Glomerular endothelial cell (primary cell): ENCODE measurements around the gene PCDH15. TPM values are rescaled to one million over a fixed set of nuclear protein-coding genes. Genes with fewer than 3 reads are reported as not detected.
"Not testable (repeated sequence)": the region's sequence is repeated elsewhere in the genome, so short reads cannot be mapped to it uniquely, and the experiment has no call there.

Experiments used
- DNase-seq: peaks from one replicate; pipeline ENCODE4 v3.0.0-alpha.2; 2011; ENCODE audit warnings: low read depth, low spot score; ENCODE audit errors: extremely low read depth
- total RNA-seq: library from RNA; depleted of rRNA; stranded (reverse); fragments of >200 nt; gene quantifications from 2 replicates; pipeline ENCODE4 v1.2.3, GENCODE V29; 2015

The PCDH15 gene
- total RNA-seq, 1 donor from 2014 or later, result not detected

DNA sequence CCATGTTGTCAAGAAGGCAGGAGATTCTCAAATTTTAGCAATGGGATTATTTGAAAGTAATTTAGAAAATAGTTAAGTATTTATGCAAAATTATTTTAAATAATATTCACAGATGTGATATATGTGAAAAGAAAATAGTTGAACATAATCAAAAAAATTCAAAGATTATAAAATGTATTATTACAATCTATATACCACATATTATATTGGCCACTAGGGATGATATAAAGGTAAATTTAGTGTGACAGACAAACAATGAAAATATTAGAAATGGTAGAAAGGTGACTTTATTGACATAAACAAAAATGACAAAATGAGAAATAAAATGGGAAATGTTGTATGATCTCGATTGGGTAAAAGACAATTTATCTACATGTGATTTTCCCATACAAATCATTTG, 385.5 kb downstream of the PCDH15 start:
- DNase-seq, result no peak

DNA sequence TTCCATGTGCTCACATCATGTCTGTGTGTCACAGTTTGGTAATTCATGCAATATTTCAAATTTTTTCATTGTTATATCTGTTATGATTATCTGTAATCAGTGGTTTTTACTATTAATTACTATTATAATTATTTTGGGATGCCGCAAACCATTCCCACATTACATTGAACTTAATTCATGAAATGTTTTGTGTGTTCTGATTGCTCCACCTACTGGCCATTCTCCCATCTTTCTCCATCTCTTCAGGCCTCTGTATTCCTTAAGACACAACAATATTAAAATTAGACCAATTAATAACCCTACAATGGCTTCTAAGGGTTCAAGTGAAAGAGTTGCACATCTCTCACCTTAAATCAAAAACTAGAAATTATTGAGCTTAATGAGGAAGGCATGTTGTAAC, 398.5 kb downstream of the PCDH15 start:
- DNase-seq, result peak; percentile 47

DNA sequence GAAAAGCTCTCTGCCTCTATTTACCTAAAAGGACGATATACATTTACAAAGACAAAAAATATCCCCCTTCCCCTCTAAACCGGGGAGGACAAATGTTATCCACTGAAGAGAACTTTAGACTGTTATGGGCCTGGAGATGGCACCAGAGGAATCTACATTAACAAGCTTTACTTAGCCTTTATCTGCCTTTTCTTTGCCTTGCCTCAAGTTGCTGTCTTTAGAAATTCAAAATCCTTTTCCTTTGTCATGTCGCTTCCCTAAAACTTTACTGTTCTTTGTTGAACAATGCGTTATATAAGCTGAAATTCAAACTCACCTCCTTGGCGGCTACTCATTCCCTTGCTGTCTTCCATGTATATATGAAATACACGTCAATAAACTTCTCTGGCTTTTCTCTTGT, 405.0 kb downstream of the PCDH15 start:
- no peak for DNase-seq

DNA sequence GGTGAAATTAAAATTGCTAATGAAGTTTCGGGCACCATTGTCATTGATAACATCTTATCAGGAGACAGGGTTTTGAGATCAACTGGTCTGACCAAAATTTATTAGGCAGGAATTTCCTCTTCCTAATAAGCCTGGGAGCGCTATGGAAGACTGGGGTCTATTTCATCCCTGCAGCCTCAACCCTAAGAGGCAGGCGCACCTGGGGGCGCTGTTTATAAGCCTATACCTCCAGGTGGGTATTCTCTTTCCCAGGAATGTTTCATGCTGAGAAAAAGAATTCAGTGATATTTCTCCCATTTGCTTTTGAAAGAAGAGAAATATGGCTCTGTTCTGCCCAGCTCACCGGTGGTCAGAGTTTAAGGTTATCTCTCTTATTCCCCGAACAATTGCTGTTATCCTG, 406.4 kb downstream of the PCDH15 start:
- not testable (repeated sequence) for DNase-seq

DNA sequence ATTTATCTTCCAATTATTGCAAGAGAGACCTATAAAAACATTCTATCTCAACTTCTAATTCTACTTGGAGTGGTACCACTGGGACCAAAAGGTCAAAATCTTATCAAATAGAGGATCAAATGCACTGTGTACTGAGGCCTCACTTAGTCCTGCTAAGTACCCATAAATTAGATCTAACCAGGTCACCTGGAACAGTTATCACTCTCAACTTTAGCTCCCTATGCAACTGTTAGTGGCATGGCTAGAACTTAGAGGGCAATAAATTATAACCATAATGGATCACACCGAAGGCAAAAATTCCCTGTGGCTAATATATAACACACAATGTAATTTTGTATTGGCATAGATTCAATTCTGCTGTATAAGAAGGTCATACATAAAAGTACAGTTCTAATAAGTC, 428.9 kb downstream of the PCDH15 start:
- no peak for DNase-seq

DNA sequence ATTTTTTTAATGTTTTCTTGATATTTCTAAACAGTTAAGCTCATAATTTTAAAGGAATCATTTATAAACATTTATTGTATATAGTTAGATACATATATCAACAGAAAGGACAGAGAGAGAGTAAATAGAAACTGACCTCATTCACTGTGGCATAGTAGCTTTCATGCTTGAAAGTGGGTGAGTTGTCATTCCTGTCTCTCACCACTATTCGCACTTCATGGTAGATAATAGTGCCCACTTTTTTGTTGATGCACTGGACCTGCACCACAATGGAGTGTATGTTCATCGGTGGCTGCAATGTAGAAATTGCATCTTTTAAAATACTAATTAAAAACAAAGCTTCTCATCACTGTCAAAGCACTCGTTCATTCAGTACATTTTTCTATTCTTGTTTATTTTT, 432.0 kb downstream of the PCDH15 start:
- no peak for DNase-seq

DNA sequence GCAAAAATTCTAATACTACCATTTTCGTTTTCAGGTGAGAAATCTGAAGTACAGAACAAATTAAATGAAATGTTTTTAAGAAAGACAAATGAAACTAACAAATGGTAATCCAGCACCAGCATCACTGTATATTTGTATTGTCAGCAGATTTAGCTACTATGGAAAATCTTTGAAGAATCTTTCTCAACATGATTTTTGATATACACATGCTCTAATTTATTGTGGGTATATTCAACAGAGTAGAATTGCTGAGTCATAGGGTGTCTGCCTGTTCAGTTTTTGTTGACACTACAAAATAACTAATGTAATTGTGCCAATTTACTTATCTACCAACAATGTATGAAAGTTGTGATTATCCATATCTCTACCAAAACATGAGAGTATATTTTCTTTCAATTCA, 437.6 kb downstream of the PCDH15 start:
- DNase-seq, result no peak

DNA sequence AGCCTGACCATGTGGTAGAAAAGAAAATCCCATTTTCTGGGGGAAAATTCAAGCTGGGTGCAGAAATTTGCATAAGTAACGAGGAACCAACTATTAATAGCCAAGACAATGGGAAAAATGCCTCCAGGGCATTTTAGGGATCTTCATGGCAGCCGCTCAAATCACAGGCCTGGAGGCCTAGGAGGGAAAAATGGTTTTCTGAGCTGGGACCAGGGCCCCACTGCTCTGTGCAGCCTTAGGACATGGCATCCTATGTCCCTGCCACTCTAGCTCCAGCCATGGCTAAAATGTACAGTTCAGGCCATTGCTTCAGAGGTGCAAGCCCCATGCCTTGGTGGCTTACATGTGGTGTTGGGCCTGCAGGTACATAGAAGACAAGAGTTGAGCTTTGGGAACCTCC, 459.0 kb downstream of the PCDH15 start:
- no peak for DNase-seq

DNA sequence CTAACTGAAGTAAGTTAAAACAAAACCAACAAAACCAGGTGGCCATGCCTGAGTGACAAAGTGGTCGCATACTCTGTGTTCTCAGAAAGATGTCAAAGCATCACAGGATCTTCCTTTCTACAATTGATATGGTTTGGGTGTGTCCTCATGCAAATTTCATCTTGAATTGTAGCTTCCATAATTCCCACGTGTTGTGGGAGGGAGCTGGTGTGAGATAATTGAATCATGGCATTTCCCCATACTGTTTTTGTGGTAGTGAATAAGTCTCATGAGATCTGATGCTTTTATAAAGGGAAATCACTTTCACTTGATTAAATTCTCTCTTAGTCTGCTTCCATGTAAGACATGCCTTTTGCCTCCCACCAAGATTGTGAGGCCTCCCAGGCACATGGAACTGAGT, 465.7 kb downstream of the PCDH15 start:
- DNase-seq, result no peak

DNA sequence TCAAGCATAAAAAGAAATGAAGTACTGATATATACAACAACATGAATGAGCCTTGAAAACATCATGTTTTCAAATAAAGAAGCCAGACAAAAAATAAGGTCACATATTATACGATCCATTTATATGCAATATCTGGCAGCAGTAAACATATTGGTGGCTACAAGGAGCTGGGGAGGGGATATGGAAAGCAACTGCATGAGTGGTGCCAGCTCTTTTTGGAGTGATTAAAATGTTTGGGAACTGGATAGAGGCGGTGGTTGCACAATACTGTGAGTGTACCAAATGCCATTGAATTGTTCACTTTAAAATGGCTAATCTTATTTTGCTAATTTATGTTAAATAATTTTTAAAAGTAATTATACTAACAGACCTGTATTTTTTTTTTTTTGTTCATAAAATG, 481.7 kb downstream of the PCDH15 start:
- no peak for DNase-seq

DNA sequence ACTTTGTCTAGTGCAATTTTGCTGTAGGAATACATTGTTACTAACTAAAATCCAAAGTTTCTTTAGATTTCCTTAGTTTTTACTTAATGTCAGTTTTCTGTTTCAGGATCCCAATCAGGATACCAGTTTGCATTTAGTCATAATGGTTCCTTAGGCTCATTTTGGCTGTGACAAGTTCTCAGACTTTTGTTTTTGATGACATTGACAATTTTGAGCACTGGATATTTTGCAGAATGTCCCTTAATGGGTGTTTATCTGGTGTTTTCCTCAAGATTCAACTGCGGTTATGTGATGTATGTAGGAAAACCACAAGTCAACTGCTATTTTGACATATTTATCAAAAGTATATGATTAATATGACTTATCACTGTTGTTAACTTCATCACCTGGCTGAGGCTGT, 482.6 kb downstream of the PCDH15 start:
- DNase-seq, result no peak

DNA sequence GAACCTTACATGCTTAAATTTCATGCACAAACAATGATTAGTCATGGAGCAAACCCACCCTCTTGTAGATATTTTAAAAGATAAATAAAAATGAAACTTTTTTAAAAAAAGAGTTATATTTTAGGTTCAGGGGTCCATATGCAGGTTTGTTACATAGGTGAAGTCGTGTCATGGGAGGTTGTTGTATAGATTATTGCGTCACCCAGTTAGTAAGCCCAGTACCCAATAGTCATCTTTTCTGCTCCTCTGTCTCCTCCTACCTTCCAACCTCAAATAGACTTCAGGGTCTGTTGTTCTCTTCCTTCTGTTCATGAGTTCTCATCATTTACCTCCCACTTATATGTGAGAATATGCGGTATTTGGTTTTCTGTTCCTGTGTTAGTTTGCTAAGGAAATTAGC, 486.6 kb downstream of the PCDH15 start:
- DNase-seq, result no peak

DNA sequence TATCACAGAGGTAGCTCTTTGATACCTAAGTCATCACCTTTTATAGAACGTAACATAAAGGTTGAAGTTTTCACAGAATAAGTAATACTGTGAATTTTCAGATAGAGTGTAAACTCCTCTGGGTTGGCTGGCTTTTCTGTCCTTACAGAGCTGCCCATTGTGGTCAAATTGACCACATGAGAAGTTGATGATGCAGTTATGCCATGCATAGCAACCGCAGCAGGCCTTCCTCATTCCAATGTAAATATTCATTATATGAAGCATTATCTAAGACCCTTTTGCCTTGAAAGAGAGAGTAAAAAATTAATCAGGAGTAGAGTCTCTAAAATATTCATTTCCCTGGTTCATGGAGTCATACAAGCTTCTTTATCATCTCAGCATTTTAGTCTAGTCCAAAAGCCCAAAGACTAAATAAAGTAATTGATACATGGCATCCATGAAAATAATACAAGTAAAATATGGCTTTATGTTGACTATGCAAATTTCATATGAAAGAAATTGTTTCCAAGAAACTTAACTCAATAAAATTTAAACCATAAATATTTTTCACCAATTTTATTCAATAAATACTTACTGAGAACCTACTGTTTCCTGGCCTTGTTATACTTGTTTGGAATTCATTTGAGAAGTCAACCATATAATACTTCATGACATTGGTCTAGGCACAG, 516.4 kb downstream of the PCDH15 start:
- no peak for DNase-seq

DNA sequence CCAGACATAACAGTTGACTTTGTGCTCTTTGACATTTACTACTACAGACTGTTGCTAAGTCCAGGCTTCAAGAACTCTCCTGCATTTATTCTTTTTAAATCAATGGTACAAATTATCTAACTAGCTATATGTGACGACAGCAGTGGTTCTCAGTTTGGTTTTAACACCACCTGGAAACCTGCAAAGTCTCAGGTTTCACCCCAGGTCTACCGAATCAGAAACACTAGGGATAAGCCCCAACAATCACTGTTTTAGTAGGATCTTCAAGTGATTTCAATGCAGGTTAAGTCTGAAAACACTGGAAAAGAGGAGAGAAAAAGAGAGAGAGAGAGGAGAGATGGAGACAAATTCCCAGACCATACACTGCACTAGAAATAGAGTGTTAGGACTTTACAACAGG, 519.0 kb downstream of the PCDH15 start:
- no peak for DNase-seq

DNA sequence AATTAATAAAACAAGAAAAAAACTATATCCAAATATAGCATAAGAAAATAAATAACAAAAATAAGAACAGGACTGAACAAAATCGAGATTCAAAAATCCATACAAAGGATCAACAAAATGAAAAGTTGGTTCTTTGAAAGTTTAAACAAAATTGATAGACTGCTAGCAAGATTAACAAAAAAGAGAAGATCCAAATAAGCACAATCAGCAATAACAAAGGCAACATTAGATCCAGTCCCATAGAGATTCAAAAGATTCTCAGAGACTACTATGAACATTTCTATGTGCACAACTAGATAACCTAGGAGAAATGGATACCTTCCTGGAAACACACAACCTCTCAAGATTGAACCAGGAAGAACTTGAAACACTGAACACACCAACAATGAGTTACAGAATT, 534.6 kb downstream of the PCDH15 start:
- DNase-seq, result no peak

DNA sequence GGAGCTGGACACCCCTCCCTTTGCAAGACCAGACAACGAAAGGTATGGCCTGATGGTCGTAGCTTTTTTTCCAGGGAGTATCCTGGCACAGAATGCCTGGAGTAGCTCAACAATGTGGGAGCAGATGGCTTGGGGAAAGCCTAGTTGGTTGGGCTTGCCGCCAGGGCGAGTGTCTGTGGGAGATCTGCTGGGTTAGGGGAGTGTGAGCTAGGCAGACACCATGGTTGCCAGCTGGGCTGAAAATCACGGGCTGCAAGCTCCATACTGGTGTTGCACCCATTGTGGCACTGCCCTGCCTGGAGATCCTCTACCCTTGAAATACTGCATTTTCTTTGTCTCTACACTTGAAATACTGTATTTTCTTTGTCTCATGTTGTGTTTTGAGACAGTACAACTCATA, 538.3 kb downstream of the PCDH15 start:
- DNase-seq, result no peak

DNA sequence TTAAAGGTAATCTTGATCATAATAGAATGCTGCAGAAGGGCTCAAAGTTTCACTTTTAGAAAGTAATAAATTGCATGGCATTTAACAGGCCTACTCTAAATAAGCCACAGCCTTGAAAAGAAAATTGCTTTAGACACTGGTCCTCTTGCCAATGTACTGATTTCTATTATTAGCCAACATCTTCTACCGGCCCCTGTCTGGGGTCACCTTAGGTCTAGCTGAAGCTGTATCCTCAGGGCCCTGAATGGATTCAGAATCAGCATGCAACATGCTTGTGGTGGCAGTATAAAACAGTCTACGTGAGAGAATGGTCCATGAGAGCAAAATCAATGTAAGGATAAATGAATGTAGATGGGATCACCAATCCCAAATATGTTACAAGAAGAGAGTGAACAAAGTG, 541.9 kb downstream of the PCDH15 start:
- DNase-seq, result no peak

DNA sequence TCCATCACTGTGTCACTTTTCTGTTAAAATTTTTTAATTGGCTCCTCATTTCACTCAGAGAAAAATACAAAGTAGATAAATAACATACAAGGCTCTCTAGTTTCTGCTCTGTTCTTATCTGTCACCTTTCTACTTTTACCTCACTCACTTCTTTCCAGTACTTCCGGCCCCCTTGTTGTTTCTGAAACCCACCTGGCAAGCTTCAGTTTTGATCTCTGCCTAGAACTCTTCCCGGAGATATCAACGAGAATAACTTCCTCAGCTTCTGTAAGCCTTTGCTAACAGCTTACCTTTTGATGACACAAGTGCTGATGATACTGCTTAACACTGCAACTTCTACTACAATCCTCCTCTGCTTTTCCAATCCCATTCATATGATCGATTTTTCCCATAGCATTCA, 566.2 kb downstream of the PCDH15 start:
- DNase-seq, result no peak

DNA sequence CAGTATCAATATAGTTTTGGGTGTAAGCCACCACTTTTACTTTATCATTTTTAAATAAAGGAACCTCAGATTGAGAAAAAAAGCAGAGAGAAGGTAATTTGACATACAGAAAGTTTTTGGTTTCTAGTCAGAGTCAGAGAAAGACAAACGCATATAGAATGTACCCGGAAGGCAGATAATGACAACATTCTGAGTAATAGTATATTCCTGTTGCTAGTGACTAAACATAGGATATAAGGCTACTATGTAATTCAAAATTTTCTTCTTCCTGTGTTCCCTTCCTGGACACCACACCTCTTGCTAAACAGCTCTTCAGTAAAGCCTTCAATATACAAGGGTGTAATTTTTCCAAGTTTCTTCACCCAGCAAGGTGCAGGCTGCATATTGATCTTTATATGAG, 597.6 kb downstream of the PCDH15 start:
- DNase-seq, result no peak

DNA sequence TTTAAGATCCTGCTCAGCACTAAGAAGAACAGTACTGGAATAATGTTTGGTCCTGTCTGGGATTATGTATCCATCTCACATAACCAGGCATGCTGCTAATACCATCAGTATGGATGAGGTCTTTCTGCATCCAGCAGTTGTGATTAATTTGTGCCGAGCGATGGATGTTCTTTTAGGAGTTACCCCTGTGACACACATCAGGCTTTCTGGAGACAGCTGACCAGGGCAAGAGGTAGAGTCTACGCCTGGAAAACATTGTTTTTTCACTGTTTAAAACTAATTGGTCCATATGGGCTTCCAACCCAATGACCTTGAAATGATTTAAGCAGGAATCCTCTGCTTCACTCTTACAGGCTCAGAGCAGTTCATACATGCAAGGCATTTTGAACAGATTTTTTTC, 603.0 kb downstream of the PCDH15 start:
- DNase-seq, result no peak

DNA sequence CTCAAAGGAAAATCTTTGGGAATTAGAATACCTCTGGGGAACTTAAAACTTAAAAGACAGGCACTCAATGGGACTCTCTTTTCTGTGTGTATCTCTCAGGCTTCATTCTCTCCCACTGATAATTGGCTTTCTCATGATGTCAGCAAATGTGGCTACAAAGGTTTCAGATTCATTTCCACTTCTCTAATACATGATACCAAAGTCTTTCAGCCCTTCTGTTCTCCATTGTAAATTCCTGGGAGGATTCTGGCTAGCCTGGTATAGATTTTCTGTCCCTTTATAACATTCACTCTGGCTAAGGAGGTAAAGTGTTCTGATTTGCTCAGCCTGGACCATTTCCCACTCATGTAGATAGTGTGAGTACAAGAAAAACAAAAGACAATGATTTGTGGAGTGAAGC, 606.2 kb downstream of the PCDH15 start:
- DNase-seq, result no peak

DNA sequence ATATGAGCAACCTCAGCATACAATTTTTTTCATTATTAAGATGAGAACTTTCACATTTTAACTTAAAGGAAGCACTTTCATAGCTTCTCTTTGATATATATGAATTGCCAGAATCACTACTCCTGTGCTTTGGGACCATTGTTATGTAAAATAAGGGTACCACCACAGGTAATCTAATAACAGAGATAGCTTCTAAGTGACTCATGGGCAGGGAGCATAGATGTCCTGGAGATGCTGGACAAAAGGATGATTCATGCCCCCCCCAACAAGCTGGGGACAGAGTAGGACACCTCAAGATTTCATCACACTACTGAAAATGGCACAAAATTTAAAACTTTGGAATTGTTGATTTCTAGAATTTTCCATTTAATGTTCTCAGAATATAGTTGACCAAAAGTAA, 641.1 kb downstream of the PCDH15 start:
- DNase-seq, result no peak

DNA sequence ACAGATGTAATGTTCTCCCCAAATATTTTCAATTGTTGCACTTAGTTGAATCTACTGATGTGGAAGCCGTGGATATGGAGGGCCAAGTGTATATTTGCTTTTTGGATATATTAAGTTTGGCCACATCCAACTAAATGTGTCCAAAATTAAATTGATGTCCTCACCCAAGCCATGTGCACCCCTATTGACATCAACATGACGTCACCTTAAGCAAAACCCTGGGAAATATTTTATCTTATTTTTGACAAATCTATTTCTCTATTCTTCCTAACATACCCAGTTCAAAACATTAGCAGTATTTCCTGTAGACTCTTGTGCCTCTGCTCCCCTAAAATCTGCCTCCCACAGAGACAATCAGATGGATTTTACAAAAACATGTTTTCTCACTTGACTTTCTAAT, 652.5 kb downstream of the PCDH15 start:
- DNase-seq, result no peak
